Mucosa of rectum (tissue), 2 donors: Measurements from ENCODE around the gene RRM2.
"Not testable (repeated sequence)": the region's sequence is repeated elsewhere in the genome, so short reads cannot be mapped to it uniquely, and the experiment has no call there.

ENCODE experiments used
- H3K27ac ChIP-seq, 2 donors: one replicate each; pipeline ENCODE4 v1.7.0; 2013; ENCODE audit warnings: inconsistent platforms in 2 of 2, low read depth in 2 of 2, low read length in 2 of 2
- H3K27me3 ChIP-seq, 2 donors: one replicate each; pipeline ENCODE4 v1.7.0; 2013; ENCODE audit warnings: low read length in 2 of 2; ENCODE audit not compliant: control insufficient read depth in 2 of 2, insufficient read depth in 2 of 2
- H3K36me3 ChIP-seq, 2 donors: one replicate each; pipeline ENCODE4 v1.7.0; 2013; ENCODE audit warnings: low read length in 2 of 2; ENCODE audit not compliant: control insufficient read depth in 2 of 2, insufficient read depth in 2 of 2
- H3K4me1 ChIP-seq, 2 donors: one replicate each; pipeline ENCODE4 v1.7.0; 2013; ENCODE audit warnings: low read length in 2 of 2, mild to moderate bottlenecking in 1 of 2; ENCODE audit not compliant: control insufficient read depth in 2 of 2, insufficient read depth in 2 of 2
- H3K4me3 ChIP-seq, 2 donors: one replicate each; pipeline ENCODE4 v1.7.0; 2013; ENCODE audit warnings: low read length in 2 of 2
- H3K9ac ChIP-seq, 2 donors: one replicate each; pipeline ENCODE4 v1.7.0; 2013; ENCODE audit warnings: low read length in 2 of 2, low read depth in 1 of 2, mild to moderate bottlenecking in 1 of 2
- H3K9me3 ChIP-seq, 2 donors: one replicate each; pipeline ENCODE4 v1.7.0; 2013; ENCODE audit warnings: low read length in 2 of 2; ENCODE audit not compliant: control insufficient read depth in 2 of 2
- donor health status: healthy.
- donor health status: Normal muscosa, but diverticular disease.

The RRM2 gene

DNA sequence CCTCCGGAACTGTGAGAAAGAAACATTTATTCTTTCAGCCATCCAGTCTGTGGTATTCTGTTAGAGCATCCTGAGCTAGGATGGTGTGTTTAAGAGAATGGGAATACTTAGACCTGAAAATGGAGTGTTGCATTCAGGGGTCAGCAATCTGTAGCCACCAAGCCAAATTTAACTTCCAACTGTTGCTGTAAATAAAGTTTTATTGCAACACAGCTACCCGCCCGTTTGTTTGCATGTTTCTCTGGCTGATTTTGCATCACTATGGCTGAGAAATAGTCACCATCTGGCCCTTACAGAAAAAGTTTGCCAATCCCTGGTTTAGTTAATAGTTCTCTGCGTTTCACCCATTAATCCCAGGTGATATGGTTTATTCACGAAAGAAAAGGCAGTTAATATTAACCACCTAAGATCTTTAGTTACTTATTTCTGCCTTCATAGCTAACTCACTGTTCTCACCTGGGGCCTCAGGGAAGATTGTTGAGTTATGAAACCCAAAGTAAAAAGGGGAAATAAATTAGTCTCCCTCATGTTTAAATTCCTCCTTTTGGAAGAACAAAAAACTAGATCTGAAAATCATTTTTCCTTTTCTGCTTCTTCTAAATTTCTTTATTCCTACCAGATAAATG lies 32.9 kb upstream of the RRM2 start:
- H3K9me3 ChIP-seq: no peaks in the 10 kb centered on the region
- no peak overlapping the region for H3K9ac ChIP-seq
- peaks cover 0 to 3% of the 10 kb centered on the region in 2 donors for H3K27me3 ChIP-seq
- no peak overlapping the region for H3K27ac ChIP-seq
- no peak overlapping the region for H3K4me3 ChIP-seq
- H3K4me1 ChIP-seq: peaks cover 0 to 3% of the 10 kb centered on the region in 2 donors
- no peaks in the 10 kb centered on the region for H3K36me3 ChIP-seq

DNA sequence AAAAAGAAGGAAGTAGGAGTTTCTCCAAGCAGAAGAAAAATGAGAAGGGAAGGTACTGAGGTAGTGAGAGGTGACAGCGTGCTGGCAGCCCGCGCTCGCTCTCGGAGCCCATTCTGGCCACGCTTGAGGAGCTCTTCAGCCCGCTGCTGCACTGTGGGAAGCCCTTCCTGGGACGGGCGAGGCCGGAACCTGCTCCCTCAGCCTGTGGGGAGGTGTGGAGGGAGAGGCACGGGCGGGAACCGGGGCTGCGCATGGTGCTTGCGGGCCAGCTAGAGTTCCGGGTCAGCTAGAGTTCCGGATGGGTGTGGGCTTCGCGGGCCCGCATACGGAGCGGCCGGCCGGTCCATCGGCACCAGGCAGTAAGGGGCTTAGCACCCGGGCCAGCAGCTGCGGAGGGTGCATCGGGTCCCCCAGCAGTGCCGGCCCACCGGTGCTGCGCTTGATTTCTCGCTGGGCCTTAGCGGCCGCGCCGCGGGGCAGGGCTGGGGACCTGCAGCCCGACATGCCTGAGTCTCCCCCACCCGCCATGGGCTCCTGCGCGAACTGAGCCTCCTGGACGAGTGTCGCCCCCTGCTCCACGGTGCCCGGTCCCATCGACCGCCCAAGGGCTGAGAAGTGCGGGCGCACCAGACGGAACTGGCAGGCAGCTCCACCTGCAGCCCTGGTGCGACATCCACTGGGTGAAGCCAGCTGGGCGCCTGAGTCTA lies 31.2 kb upstream of the RRM2 start:
- peak overlapping the region in 1 of 2 donors; percentile 43 for H3K27ac ChIP-seq
- peak overlapping the region; percentile 26 to 50 for H3K4me3 ChIP-seq

DNA sequence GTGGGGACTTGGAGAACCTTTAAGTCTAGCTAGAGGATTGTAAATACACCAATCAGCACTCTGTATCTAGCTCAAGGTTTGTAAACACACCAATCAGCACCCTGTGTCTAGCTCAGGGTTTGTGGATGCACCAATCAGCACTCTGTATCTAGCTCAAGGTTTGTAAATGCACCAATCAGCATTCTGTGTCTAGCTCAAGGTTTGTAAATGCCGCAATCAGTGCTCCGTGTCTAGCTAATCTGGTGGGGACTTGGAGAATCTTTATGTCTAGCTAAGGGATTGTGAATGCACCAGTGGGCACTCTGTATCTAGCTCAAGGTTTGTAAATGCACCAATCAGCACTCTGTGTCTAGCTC lies 30.7 kb upstream of the RRM2 start:
- not testable (repeated sequence) for H3K27me3 ChIP-seq, H3K4me3 ChIP-seq, H3K4me1 ChIP-seq, H3K36me3 ChIP-seq, H3K9ac ChIP-seq, H3K9me3 ChIP-seq
- H3K27ac ChIP-seq: peak overlapping the region in 1 of 2 donors; percentile 43

More for the DNA sequence above, 31.2 kb upstream of the RRM2 start:
- Histone ChIP-seq H3K4me1 (peaks cover 0 to 3% of the 10 kb centered on the region in 2 donors), H3K36me3 (no peaks in the 10 kb centered on the region), H3K9me3 (no peaks in the 10 kb centered on the region), H3K9ac (no peak overlapping the region), H3K27me3 (no peaks in the 10 kb centered on the region)

DNA sequence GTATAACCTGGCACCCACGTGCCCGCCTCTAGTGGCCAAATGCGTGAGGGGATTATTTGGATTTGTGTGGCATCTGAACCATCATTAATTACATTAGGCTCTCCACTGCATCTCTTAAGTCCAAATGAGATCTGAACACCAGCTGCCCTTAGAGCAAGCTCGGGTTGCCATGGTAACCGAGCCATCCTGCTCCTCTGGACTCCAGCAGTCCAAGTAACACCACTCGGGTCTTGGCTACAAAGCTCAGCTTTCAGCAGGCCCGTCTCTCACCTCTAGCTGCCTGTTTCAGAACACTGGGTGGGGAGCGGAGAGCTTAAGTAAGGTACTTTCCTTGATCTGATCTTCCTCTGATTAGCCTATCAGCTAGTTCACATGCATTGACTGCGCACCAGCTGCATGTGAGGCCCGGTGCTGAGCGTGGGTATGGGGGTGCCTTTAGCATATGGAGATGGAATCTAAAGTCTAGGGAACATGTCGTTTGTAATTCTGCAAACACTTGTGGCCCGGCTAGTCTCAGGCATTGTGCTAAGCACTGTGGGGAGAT lies 28.2 kb upstream of the RRM2 start:
- Histone ChIP-seq H3K36me3 (no peaks in the 10 kb centered on the region), H3K9me3 (no peaks in the 10 kb centered on the region), H3K4me1 (peaks cover 0 to 3% of the 10 kb centered on the region in 2 donors), H3K27me3 (no peaks in the 10 kb centered on the region), H3K9ac (no peak overlapping the region), H3K4me3 (no peak overlapping the region), H3K27ac (no peak overlapping the region)

- no peak overlapping the region for H3K27ac ChIP-seq
- no peak overlapping the region for H3K9ac ChIP-seq
- H3K4me1 ChIP-seq: peaks cover 0 to 3% of the 10 kb centered on the region in 2 donors
- no peaks in the 10 kb centered on the region for H3K36me3 ChIP-seq
- H3K27me3 ChIP-seq: no peaks in the 10 kb centered on the region
- H3K4me3 ChIP-seq: no peak overlapping the region
- H3K9me3 ChIP-seq: no peaks in the 10 kb centered on the region
Observed at GRCh38 chr2:10095175-10095574, 27.4 kb upstream of the RRM2 start.

GRCh38 chr2:10096641-10097040 lies 25.9 kb upstream of the RRM2 start:
- Histone ChIP-seq H3K9ac (no peak overlapping the region), H3K27ac (no peak overlapping the region), H3K27me3 (no peaks in the 10 kb centered on the region)

GRCh38 chr2:10097352-10098148 lies 25.0 kb upstream of the RRM2 start:
- Histone ChIP-seq H3K4me1 (no peaks in the 10 kb centered on the region), H3K9ac (no peak overlapping the region), H3K36me3 (no peaks in the 10 kb centered on the region), H3K4me3 (no peak overlapping the region), H3K27me3 (no peaks in the 10 kb centered on the region), H3K27ac (no peak overlapping the region), H3K9me3 (no peaks in the 10 kb centered on the region)

More at GRCh38 chr2:10096641-10097040, 25.9 kb upstream of the RRM2 start:
- H3K36me3 ChIP-seq: no peaks in the 10 kb centered on the region
- no peak overlapping the region for H3K4me3 ChIP-seq
- no peaks in the 10 kb centered on the region for H3K4me1 ChIP-seq
- H3K9me3 ChIP-seq: no peaks in the 10 kb centered on the region

DNA sequence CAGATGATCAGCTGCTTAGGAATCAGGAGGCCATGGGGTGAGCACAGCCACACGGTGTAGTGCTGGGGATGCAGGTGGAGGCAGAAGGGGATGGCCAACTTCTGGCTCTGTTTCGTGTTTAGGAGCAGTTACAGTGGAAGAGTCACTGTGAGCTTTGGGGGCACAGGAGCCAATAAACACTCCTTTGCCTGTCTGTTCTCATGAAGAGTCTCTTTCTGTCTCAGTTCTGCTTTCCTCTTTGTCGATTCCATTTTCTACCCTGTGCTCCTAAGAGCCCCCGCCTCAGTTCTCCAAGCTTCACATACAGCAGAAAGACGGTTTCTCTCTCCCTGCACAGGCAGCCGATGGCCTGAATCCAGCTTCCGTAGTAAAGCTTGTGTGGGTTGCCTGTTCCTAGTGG lies 21.0 kb upstream of the RRM2 start:
- Histone ChIP-seq H3K4me1 (no peaks in the 10 kb centered on the region), H3K27ac (no peak overlapping the region), H3K36me3 (no peaks in the 10 kb centered on the region), H3K9ac (no peak overlapping the region), H3K4me3 (no peak overlapping the region), H3K9me3 (no peaks in the 10 kb centered on the region), H3K27me3 (no peaks in the 10 kb centered on the region)

- H3K36me3 ChIP-seq: no peaks in the 10 kb centered on the region
Observed at GRCh38 chr2:10103179-10103578, 19.4 kb upstream of the RRM2 start.

GRCh38 chr2:10104906-10105305 lies 17.6 kb upstream of the RRM2 start:
- H3K27ac ChIP-seq, H3K4me3 ChIP-seq, H3K27me3 ChIP-seq, H3K9me3 ChIP-seq, H3K9ac ChIP-seq, H3K4me1 ChIP-seq, H3K36me3 ChIP-seq: not testable (repeated sequence)

More at GRCh38 chr2:10103179-10103578, 19.4 kb upstream of the RRM2 start:
- Histone ChIP-seq H3K9ac (no peak overlapping the region), H3K9me3 (no peaks in the 10 kb centered on the region), H3K27me3 (no peaks in the 10 kb centered on the region), H3K4me3 (no peak overlapping the region), H3K4me1 (no peaks in the 10 kb centered on the region), H3K27ac (no peak overlapping the region)
